GM19193 (cell line): ENCODE results near the gene LAMP1.

Source experiments
- POLR2A ChIP-seq: IDR thresholded peaks from 4 replicates; pipeline ENCODE4 v1.6.1; 2011; ENCODE audit not compliant: insufficient read depth, insufficient read length; ENCODE audit errors: extremely low read depth

LAMP1 gene

GRCh38 chr13:113319371-113319770 lies 22.3 kb downstream of the LAMP1 start:
- no peak for TF ChIP-seq POLR2A

- TF ChIP-seq POLR2A = no peak
Measured at GRCh38 chr13:113320226-113320875, 23.3 kb downstream of the LAMP1 start.

- no peak for TF ChIP-seq POLR2A
Measured at GRCh38 chr13:113321546-113321945, 24.5 kb downstream of the LAMP1 start.

GRCh38 chr13:113322043-113322461 lies 25.0 kb downstream of the LAMP1 start:
- no peak for TF ChIP-seq POLR2A

- TF ChIP-seq POLR2A = no peak
Measured at GRCh38 chr13:113322890-113323651, 26.0 kb downstream of the LAMP1 start.

- TF ChIP-seq POLR2A = no peak
Measured at GRCh38 chr13:113323869-113324268, 26.8 kb downstream of the LAMP1 start.

GRCh38 chr13:113324398-113324797 lies 27.4 kb downstream of the LAMP1 start:
- TF ChIP-seq POLR2A = no peak

- TF ChIP-seq POLR2A = no peak
Measured at GRCh38 chr13:113325779-113326178, 28.7 kb downstream of the LAMP1 start.

GRCh38 chr13:113327391-113327765 lies 30.3 kb downstream of the LAMP1 start:
- no peak for TF ChIP-seq POLR2A

GRCh38 chr13:113327766-113328471 lies 30.9 kb downstream of the LAMP1 start:
- TF ChIP-seq POLR2A = no peak

GRCh38 chr13:113328851-113329250 lies 31.8 kb downstream of the LAMP1 start:
- no peak for TF ChIP-seq POLR2A

GRCh38 chr13:113329656-113330312 lies 32.7 kb downstream of the LAMP1 start:
- no peak for TF ChIP-seq POLR2A

GRCh38 chr13:113332615-113333014 lies 35.6 kb downstream of the LAMP1 start:
- TF ChIP-seq POLR2A = no peak

- no peak for TF ChIP-seq POLR2A
Measured at GRCh38 chr13:113333076-113333475, 36.0 kb downstream of the LAMP1 start.

GRCh38 chr13:113337556-113337955 lies 40.5 kb downstream of the LAMP1 start:
- TF ChIP-seq POLR2A = no peak
